Heart left ventricle (tissue), 13 donors: ENCODE results near the gene BRIX1.
"Not testable (repeated sequence)": the region's sequence is repeated elsewhere in the genome, so short reads cannot be mapped to it uniquely, and the experiment has no call there.

ENCODE experiments used
- POLR2A ChIP-seq, 2 donors: fragments of 450-650 bp; IDR thresholded peaks; one replicate each; pipeline ENCODE4 v1.6.1; 2017; ENCODE audit warnings: antibody characterized with exemption in 2 of 2, mild to moderate bottlenecking in 2 of 2, moderate library complexity in 2 of 2
- TF ChIP-seq, protein P1 (sequence below), 12 donors: fragments of 200-600 bp; sonication (generic) in 4 of 12; IDR thresholded peaks; one replicate each; pipeline versions ENCODE4 v1.5.0 to v1.8.0; 2018 to 2022; ENCODE audit warnings: antibody characterized with exemption in 12 of 12, mild to moderate bottlenecking in 5 of 12
- donor health status: ischemic (EF 13 %, LVEDD 7.1; RV severe dilation, severe dysfunction).
- donor health status: DM: no; HTN: yes; CAD: no.
- donor health status: DM: no; HTN: no; CAD: no.
- donor health status: ischemic (EF 25% LVEDD 6.9; RV normal size, moderate dysfunction).
- donor health status: ischemic (EF 25% LVEDD 5.7; RV mildly dilated, moderate dysfunction).
- donor health status: ischemic (EF 35%, LVEDD 5.7; RV mildly dilated, moderate dysfunction).
- donor health status: nonischemic (EF 11% LVEDD 7.7; RV severe dilation, severe dysfunction).
- donor health status: DM: yes; HTN: yes; CAD: no.
- donor health status: PGD.
- donor health status: ischemic (EF 29% LVEDD 5.4; RV normal size, mild dysfunction).
- donor health status: nonischemic (EF 23%, LVEDD 6.1; RV moderate dilation, normal function).

DNA sequence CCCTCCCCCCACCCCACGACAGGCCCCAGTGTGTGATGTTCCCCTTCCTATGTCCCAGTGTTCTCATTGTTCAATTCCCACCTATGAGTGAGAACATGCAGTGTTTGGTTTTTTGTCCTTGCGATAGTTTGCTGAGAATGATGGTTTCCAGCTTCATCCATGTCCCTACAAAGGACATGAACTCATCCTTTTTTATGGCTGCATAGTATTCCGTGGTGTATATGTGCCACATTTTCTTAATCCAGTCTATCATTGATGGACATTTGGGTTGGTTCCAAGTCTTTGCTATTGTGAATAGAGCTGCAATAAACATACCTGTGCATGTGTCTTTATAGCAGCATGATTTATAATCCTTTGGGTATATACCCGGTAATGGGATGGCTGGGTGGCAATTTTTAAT lies 56.1 kb downstream of the BRIX1 start:
- TF ChIP-seq, protein P1, sequence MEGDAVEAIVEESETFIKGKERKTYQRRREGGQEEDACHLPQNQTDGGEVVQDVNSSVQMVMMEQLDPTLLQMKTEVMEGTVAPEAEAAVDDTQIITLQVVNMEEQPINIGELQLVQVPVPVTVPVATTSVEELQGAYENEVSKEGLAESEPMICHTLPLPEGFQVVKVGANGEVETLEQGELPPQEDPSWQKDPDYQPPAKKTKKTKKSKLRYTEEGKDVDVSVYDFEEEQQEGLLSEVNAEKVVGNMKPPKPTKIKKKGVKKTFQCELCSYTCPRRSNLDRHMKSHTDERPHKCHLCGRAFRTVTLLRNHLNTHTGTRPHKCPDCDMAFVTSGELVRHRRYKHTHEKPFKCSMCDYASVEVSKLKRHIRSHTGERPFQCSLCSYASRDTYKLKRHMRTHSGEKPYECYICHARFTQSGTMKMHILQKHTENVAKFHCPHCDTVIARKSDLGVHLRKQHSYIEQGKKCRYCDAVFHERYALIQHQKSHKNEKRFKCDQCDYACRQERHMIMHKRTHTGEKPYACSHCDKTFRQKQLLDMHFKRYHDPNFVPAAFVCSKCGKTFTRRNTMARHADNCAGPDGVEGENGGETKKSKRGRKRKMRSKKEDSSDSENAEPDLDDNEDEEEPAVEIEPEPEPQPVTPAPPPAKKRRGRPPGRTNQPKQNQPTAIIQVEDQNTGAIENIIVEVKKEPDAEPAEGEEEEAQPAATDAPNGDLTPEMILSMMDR (IDR thresholded peaks at IDR 0.05) = not testable (repeated sequence)
- TF ChIP-seq POLR2A (IDR thresholded peaks at IDR 0.05) = not testable (repeated sequence)
